Sigmoid colon (tissue), 7 donors: Measurements from ENCODE around the gene CAB39L. TPM values are rescaled to one million over a fixed set of nuclear protein-coding genes. Genes with fewer than 3 reads are reported as not detected.
A peak's percentile ranks its signal among the peaks of the same experiment; 100 is the strongest.

Source experiments
- DNase-seq: peaks from one replicate; pipeline ENCODE4 v3.0.0-alpha.2; 2019
- H3K27ac ChIP-seq, 4 donors: fragments of 200-600 bp; sonication (generic); one replicate each; pipeline ENCODE4 v1.5.1; 2016 to 2019; ENCODE audit warnings: mild to moderate bottlenecking in 1 of 4
- H3K27me3 ChIP-seq, 3 donors: fragments of 200-600 bp; sonication (generic); one replicate each; pipeline ENCODE4 v1.5.1; 2019; ENCODE audit warnings: mild to moderate bottlenecking in 1 of 3
- H3K36me3 ChIP-seq, 4 donors: fragments of 200-600 bp; sonication (generic); one replicate each; pipeline ENCODE4 v1.5.1; 2016 to 2019
- H3K4me1 ChIP-seq, 4 donors: fragments of 200-600 bp; sonication (generic); one replicate each; pipeline ENCODE4 v1.5.1; 2017 to 2019
- H3K4me3 ChIP-seq, 4 donors: fragments of 200-600 bp; sonication (generic); one replicate each; pipeline ENCODE4 v1.5.1; 2017 to 2019; ENCODE audit warnings: mild to moderate bottlenecking in 2 of 4, moderate library complexity in 1 of 4
- H3K9me3 ChIP-seq, 4 donors: fragments of 200-600 bp in 3 of 4; sonication (generic) in 3 of 4; one replicate each; pipeline versions ENCODE4 v1.5.1 to v1.6.1; 2013 to 2019
- EP300 ChIP-seq, 4 donors: sonication (generic); formaldehyde crosslinking; IDR thresholded peaks; one replicate each; pipeline ENCODE4 v1.6.1; 2017; ENCODE audit warnings: antibody characterized with exemption in 4 of 4
- POLR2A ChIP-seq, 2 donors: fragments of 450-650 bp; IDR thresholded peaks; one replicate each; pipeline ENCODE4 v1.6.1; 2016; ENCODE audit warnings: antibody characterized with exemption in 2 of 2, mild to moderate bottlenecking in 2 of 2, moderate library complexity in 2 of 2
- POLR2AphosphoS5 ChIP-seq, 4 donors: sonication (generic); formaldehyde crosslinking; IDR thresholded peaks; one replicate each; pipeline ENCODE4 v1.6.1; 2017; ENCODE audit warnings: antibody characterized with exemption in 4 of 4
- whole genome bisulfite sequencing, 2 donors: extraction: QIAGEN DNeasy Blood & Tissue Kit; methylation state at CpG; one replicate each; pipeline ENCODE4 v1.1.7; 2013; 5-methylcytosine and 5-hydroxymethylcytosine counted together
- intact Hi-C: fragments of 100-400 bp; cut with DNase I; formaldehyde crosslinking; loops from one replicate; pipeline ENCODE4 v1.15.1; 2023
- polyA plus RNA-seq, 3 donors: library from polyadenylated mRNA; stranded (reverse); fragments of 200-250 nt; gene quantifications; one replicate each; pipeline ENCODE4 v1.2.3, GENCODE V29; 2013
- total RNA-seq, 4 donors: library from RNA; depleted of rRNA; stranded (reverse); fragments of >200 nt; gene quantifications; one replicate each; pipeline ENCODE4 v1.1.0, GENCODE V29; 2016
- TF ChIP-seq, protein P1 (sequence below), 4 experiments: fragments of 450-650 bp in 3 of 4; fragments of 200-600 bp in 1 of 4; IDR thresholded peaks; one replicate each; pipeline ENCODE4 v1.5.1; 2016 to 2019; ENCODE audit warnings: antibody characterized with exemption in 4 of 4, mild to moderate bottlenecking in 3 of 4, moderate library complexity in 2 of 4
- donor health status: healthy with polysubstance abuse.
- donor health status: Bipolar disorder and iron deficiency.
- donor health status: healthy.

CAB39L gene
- total and polyA plus RNA-seq, 7 donors: 5.5 to 180 (median 121) TPM

DNA sequence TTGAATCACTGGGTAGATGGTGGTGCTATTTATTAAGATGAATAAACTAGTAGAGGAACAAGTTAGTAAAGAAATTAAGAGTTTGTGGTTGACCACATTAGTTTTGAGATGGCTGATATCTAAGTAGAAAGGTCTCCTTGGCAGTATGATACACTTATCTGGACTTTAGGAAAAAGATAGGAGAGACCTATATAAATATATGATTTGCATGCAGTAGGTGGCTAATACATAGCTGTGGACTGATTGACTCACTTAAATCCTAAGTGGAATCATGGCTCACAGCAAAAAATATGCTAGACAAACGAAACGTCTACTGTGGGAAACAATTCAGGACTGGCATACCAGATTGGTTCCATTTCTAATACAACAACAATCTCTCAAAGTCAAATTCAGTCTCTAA, 92.0 kb downstream of the CAB39L start:
- TF ChIP-seq POLR2A (IDR thresholded peaks at IDR 0.05) (no peak), POLR2AphosphoS5 (IDR thresholded peaks at IDR 0.05) (no peak), EP300 (IDR thresholded peaks at IDR 0.05) (no peak)
- TF ChIP-seq, protein P1, sequence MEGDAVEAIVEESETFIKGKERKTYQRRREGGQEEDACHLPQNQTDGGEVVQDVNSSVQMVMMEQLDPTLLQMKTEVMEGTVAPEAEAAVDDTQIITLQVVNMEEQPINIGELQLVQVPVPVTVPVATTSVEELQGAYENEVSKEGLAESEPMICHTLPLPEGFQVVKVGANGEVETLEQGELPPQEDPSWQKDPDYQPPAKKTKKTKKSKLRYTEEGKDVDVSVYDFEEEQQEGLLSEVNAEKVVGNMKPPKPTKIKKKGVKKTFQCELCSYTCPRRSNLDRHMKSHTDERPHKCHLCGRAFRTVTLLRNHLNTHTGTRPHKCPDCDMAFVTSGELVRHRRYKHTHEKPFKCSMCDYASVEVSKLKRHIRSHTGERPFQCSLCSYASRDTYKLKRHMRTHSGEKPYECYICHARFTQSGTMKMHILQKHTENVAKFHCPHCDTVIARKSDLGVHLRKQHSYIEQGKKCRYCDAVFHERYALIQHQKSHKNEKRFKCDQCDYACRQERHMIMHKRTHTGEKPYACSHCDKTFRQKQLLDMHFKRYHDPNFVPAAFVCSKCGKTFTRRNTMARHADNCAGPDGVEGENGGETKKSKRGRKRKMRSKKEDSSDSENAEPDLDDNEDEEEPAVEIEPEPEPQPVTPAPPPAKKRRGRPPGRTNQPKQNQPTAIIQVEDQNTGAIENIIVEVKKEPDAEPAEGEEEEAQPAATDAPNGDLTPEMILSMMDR (IDR thresholded peaks at IDR 0.05): no peak
- H3K4me1 ChIP-seq: peaks cover 0 to 46% (median 34%) of the 10 kb centered on the region in 4 donors
- H3K4me3 ChIP-seq: no peak overlapping the region
- intact Hi-C loops: no loop called here
- no peak for DNase-seq
- no peaks in the 10 kb centered on the region for H3K9me3 ChIP-seq
- H3K36me3 ChIP-seq: peaks cover 5 to 79% (median 7%) of the 10 kb centered on the region in 4 donors
- WGBS, 2 donors: 83 to 89% methylated on average over 2 of the region's 2 CpGs
- H3K27ac ChIP-seq: peak overlapping the region in 2 of 4 donors; percentile 21 to 41
- no peaks in the 10 kb centered on the region for H3K27me3 ChIP-seq

DNA sequence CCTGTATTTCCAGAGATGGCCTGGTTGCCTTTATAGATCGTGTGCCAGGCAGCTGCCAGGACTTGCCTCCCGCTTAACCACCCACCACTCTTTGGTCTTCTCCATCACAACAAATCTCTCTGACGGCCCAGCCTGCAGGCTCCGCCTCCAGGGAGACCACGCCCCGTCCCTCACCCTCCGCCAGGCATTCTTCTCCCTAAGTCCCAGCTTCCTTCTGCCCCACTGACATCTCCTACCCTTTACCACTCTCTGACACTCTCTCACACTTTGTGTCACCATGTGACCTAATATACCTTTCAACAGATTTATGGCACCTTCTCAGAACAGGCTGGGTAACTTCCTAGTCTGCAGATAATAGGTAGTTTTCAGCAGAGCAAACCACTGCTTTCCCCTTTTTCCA, 95.1 kb downstream of the CAB39L start:
- Histone ChIP-seq H3K36me3 (peaks cover 5 to 74% (median 7%) of the 10 kb centered on the region in 4 donors), H3K27me3 (no peaks in the 10 kb centered on the region), H3K4me1 (peaks cover 0 to 28% (median 20%) of the 10 kb centered on the region in 4 donors), H3K9me3 (no peaks in the 10 kb centered on the region), H3K27ac (no peak overlapping the region), H3K4me3 (no peak overlapping the region)
- WGBS, 2 donors: 78 to 80% methylated on average over 7 of the region's 7 CpGs
- intact Hi-C loops: no loop called here
- no peak for DNase-seq
- TF ChIP-seq EP300 (IDR thresholded peaks at IDR 0.05) (no peak), POLR2A (IDR thresholded peaks at IDR 0.05) (no peak)
- TF ChIP-seq, protein P1 (IDR thresholded peaks at IDR 0.05): no peak

DNA sequence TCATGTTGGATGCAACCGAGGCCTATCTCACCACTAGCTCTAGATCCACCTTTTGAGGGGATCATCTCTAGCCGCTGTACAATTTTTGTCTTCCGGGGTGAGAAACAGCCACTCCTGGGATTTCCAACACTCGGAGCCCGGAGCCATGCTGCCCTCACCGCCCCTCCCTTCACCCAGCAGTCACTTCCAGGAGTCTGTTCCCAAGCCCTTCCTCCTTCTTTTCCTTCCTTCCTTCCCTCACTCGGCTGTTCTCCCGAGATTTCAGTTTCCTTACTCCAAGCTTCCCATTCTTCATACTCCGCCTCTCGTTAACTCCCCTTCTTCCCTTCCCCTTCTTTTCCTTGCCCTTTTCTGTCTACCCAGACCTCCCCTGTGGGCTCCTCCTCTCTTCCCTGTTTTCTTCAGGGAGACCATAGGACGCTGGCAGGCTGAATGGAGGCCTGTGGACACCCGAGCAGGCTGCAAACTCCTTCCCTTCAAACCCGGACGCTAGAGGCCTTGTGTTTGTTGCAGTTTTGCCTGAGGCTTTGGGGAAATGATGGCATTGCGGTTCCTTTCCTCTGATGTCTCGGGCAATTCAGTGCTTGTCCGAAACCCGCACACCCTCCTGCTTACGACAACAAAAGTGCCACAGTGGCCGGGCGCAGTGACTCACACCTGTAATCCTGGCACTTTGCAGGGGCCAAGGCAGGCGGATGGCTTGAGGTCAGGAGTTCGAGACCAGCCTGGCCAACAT, 96.0 kb downstream of the CAB39L start:
- DNase-seq: no peak

DNA sequence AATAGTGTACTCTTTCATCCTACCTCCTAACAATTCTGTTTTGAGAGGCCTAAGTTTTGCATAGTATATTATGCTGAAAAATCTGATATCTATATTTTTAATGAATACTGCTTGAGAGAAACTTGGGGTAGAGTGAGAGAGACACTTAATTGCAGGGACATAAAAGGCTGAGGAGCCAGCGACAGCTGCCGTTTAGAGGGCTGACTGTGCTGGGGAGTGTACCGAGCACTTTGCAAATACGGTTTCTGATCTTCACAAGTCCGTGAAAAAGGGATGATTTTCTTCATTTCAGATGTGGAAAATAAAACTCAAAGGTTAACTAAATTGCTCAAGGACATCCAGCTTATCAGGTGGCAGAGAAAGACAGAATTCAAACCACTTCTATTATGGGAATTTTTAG, 97.4 kb downstream of the CAB39L start:
- Histone ChIP-seq H3K27ac (no peak overlapping the region), H3K4me3 (no peak overlapping the region), H3K27me3 (no peaks in the 10 kb centered on the region), H3K36me3 (peaks cover 5 to 80% (median 7%) of the 10 kb centered on the region in 4 donors), H3K9me3 (no peaks in the 10 kb centered on the region), H3K4me1 (peaks cover 0 to 18% (median 12%) of the 10 kb centered on the region in 4 donors)
- no peak for TF ChIP-seq EP300 (IDR thresholded peaks at IDR 0.05)
- no peak for TF ChIP-seq POLR2A (IDR thresholded peaks at IDR 0.05)
- TF ChIP-seq, protein P1 (IDR thresholded peaks at IDR 0.05): no peak
- TF ChIP-seq POLR2AphosphoS5 (IDR thresholded peaks at IDR 0.05): no peak
- WGBS, 2 donors: 62 to 67% methylated on average over 5 of the region's 5 CpGs
- intact Hi-C loops: no loop called here
- DNase-seq: no peak

More for the DNA sequence above, 96.0 kb downstream of the CAB39L start:
- peaks cover 5 to 80% (median 7%) of the 10 kb centered on the region in 4 donors for H3K36me3 ChIP-seq
- H3K9me3 ChIP-seq: no peaks in the 10 kb centered on the region
- TF ChIP-seq EP300 (IDR thresholded peaks at IDR 0.05) (no peak), POLR2A (IDR thresholded peaks at IDR 0.05) (no peak), POLR2AphosphoS5 (IDR thresholded peaks at IDR 0.05) (no peak)
- TF ChIP-seq, protein P1 (IDR thresholded peaks at IDR 0.05): no peak
- peak overlapping the region in 1 of 4 donors; percentile 2 for H3K27ac ChIP-seq
- intact Hi-C loops: no loop called here
- 95 to 96% methylated on average over 23 of the region's 23 CpGs for WGBS, 2 donors
- H3K4me1 ChIP-seq: peaks cover 0 to 24% (median 21%) of the 10 kb centered on the region in 4 donors
- H3K4me3 ChIP-seq: no peak overlapping the region
- no peaks in the 10 kb centered on the region for H3K27me3 ChIP-seq
